HG02938 (cell line): ENCODE data around the gene LUM.

ENCODE experiments used
- ATAC-seq: cut with Tn5 transposase; IDR thresholded peaks from one replicate; pipeline ENCODE4 v1.9.1; 2021; ENCODE audit warnings: mild to moderate bottlenecking, moderate library complexity; ENCODE audit not compliant: unreplicated experiment

The LUM gene

DNA sequence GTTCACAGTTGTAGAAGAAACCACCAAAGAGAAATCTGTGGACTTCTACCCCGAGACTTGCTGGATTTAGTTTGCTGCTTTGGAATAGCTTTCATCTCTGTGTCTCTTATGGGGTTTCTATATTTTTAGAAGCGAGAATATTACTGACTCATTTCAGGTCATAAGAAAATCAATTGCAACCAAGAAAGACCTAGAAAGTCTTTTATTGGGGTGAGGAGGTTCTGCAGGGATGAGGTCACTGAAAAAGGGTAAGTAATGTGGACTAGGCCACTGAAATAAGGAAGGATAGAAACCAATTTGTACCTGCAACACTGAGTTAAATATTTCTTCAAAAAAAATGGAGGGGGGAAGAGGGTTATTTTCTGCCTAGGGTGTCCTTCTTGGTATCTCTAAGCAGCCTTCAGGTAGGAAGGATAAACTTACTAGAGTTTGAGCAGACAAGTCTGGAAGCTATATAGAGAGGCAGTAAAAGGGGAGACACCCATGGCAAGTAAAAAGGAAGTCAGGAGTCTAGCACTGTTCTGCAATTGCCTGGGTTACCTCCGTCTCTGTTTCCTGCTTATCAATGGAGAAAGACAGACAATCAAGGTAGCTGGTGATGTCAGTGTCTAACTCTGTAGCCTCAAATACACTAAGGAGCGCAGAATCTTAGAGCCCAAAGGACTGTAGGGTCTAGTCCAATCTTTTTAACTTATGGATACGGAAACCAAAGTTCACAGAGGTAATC is 33.9 kb downstream of the LUM start:
- no peak for ATAC-seq

DNA sequence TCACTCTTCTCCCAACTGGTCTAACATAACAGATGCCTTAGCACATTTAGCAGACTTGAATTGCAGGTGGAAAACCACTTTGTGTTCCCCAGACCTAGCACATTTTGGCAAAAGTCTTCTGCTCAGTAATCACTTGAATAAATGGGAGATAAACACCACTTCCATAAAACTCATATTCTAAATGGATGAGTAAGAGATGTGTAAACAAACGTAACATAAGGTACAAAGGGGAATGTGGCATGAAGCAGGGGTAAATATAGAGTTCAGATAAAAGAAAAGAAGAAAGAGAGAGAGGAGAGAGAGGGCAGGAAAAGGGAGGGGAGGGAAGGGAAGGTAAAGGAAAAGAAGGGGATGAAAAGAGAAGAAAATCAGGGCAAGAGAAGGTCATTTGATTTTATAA is 36.4 kb downstream of the LUM start:
- ATAC-seq: no peak

DNA sequence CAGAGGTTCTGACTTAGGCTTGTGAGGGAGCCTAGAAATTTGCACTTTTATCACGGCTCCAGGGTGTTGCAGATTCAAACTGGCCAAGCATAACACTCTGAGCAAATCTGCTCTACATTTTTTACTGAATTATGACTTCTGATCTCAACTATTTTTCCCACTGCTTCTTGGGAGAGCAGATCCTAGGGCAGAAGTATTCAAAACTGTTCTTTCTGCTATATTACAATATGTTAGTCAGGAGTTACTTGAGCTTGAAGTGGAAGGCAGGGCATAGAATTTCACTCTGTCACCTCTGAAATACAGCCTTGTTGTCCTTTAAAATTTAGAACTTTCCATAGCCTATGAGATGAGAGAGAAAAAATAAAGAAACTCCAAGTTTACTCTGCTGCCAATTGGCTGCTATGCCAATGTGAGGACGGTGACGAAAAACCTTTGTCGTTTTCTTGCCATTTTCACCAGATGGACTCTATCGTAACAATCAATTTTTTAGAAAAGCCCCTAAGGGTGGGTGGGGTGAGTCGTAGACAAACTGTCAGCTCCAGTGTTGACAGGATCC is 37.1 kb downstream of the LUM start:
- no peak for ATAC-seq

DNA sequence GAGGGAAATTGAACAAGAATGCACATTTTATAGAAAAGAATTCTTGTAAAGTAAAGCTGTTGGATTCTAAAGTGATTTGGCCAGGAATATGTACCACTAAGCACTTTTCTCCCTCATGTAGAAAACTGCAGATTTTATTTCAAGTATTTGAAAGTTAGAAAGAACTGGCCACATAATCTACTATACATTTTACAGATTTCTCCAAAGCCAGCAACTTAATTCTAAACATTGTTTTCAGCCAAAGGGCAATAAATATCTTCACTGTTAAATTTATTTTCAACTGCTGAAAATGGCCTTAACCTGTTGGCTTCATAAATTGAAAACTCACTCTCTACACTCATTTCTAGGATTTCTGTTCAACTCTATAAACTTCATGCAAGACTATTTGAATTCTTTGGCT is 37.9 kb downstream of the LUM start:
- no peak for ATAC-seq

DNA sequence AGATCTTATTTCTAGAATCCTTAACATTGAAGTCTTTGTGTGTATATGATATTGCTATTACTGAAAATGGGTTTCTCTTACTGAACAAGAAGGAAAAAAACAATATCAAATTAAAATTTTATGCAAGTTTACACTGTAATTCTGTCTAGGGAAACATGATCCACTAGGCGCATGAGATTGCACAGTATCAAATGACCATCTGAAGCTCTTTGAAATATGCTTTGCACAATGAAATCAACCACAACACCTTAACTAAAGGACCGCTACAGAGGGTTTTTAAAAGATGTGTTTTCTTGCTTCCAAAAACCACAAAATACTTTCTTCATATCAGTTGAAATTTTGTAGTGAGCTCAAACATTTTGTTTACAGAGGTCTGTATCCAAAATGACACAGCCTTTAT is 38.4 kb downstream of the LUM start:
- ATAC-seq: no peak

- ATAC-seq: no peak
Observed at GRCh38 chr12:91070936-91071335, 40.4 kb downstream of the LUM start.

- no peak for ATAC-seq
Observed at GRCh38 chr12:91065396-91065795, 45.9 kb downstream of the LUM start.

- no peak for ATAC-seq
Observed at GRCh38 chr12:91064640-91065039, 46.7 kb downstream of the LUM start.

DNA sequence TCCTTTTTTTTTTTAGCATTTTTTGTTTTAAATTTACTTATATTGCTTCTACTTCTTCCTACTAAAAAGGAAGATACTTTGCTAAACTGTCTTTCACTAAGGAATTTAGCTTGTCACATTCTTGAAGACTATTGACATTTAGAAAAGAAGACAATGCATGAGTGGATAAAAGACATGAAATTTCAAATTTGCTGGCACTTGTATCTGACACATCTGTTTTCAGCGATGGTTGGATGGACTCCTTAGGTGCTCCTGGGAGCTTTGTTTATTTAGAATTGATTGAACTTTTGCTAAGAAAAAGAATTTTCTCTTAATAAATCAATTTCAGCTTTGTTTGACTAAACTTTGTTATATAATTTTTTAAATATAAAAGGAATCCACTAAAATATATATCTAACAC is 50.2 kb downstream of the LUM start:
- no peak for ATAC-seq

- ATAC-seq: no peak
Observed at GRCh38 chr12:91059211-91059610, 52.1 kb downstream of the LUM start.

GRCh38 chr12:91058786-91059185 is 52.5 kb downstream of the LUM start:
- ATAC-seq: no peak

DNA sequence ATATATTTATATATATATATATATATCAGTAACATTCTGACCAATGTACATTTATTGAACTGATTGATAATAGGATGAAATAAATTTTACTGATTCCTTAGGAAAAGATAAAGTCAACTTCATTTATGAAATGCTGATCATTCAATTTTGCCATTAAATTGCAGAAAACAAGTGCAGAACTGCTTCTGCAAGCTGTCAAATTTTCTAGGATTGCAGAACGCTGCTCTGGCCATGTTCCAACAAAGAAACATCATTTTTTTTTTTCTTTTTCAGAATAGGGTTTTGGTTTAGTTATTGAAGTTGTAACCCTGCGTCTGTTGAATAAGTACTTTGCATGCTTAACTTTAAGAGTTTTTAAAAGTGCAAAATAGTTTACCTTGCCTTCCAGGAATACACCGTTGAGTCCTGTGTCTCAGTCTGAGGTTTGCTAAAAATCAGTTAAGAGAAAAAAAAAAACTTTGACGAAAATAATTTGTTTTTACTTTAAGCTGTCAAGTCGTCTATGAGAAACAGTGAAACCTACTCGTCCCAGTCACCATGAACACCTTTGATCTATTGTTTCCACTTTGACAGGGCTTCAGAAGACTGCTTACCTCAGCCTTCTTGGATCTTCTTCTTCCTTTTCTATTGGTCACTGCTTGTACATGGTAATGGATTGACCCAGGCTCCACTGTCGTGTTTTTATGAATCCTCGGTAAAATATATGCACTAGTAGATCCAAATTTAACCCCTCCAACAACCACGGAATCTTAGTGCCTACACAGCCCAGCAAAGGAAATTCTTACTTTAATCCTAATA is 53.7 kb downstream of the LUM start, which contains the start of gene KERA:
KERA (minus strand) TSS at position 657 of the 798 bp plus-strand sequence. CDS start 1,743 bp downstream, outside the sequence.
- no peak for ATAC-seq

- ATAC-seq: no peak
Observed at GRCh38 chr12:91056488-91056887, 54.8 kb downstream of the LUM start.

- no peak for ATAC-seq
Observed at GRCh38 chr12:91055976-91056375, 55.3 kb downstream of the LUM start.

GRCh38 chr12:91053951-91054715 is 57.2 kb downstream of the LUM start:
- ATAC-seq: no peak
